ENCODE data around the gene CILP.

DNA sequence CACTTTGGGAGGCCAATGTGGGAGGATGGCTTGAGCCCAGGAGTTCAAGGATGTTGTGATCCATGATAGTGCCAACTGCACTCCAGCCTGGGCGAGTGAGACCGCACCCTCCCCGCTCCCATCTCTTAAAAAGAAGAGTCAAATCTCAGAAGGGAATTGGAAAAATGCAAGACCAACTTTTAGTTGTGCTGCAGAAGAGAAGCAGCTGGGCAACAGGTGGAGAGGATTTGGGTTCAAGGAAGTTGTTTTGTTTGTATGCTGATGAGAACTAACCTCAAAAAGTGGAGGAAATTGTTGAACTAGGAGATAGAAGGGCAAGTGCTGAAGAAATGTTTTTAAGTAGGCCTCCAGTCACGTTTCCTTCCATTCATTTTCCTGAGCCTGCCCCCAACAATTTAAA is 64.8 kb downstream of the CILP start:
- TF ChIP-seq ZBTB7A (IDR thresholded peaks at IDR 0.05; ENCODE audit: low read depth), result no peak
- TF ChIP-seq NFIC (IDR thresholded peaks at IDR 0.05), result no peak
- TF ChIP-seq, protein P1, sequence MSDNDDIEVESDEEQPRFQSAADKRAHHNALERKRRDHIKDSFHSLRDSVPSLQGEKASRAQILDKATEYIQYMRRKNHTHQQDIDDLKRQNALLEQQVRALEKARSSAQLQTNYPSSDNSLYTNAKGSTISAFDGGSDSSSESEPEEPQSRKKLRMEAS (IDR thresholded peaks at IDR 0.05), result no peak
- no peak for TF ChIP-seq RAD21 (IDR thresholded peaks at IDR 0.05; ENCODE audit: low read depth)
- TF ChIP-seq CEBPB (IDR thresholded peaks at IDR 0.05), result no peak
- TF ChIP-seq TCF12 (IDR thresholded peaks at IDR 0.05; ENCODE audit: low read depth), result no peak
- TF ChIP-seq EP300 (IDR thresholded peaks at IDR 0.05; ENCODE audit: borderline replicate concordance), result no peak
- no peak for TF ChIP-seq YY1 (IDR thresholded peaks at IDR 0.05; ENCODE audit: low read depth)
- TF ChIP-seq, protein P2, sequence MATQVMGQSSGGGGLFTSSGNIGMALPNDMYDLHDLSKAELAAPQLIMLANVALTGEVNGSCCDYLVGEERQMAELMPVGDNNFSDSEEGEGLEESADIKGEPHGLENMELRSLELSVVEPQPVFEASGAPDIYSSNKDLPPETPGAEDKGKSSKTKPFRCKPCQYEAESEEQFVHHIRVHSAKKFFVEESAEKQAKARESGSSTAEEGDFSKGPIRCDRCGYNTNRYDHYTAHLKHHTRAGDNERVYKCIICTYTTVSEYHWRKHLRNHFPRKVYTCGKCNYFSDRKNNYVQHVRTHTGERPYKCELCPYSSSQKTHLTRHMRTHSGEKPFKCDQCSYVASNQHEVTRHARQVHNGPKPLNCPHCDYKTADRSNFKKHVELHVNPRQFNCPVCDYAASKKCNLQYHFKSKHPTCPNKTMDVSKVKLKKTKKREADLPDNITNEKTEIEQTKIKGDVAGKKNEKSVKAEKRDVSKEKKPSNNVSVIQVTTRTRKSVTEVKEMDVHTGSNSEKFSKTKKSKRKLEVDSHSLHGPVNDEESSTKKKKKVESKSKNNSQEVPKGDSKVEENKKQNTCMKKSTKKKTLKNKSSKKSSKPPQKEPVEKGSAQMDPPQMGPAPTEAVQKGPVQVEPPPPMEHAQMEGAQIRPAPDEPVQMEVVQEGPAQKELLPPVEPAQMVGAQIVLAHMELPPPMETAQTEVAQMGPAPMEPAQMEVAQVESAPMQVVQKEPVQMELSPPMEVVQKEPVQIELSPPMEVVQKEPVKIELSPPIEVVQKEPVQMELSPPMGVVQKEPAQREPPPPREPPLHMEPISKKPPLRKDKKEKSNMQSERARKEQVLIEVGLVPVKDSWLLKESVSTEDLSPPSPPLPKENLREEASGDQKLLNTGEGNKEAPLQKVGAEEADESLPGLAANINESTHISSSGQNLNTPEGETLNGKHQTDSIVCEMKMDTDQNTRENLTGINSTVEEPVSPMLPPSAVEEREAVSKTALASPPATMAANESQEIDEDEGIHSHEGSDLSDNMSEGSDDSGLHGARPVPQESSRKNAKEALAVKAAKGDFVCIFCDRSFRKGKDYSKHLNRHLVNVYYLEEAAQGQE (IDR thresholded peaks at IDR 0.05; ENCODE audit: low read depth), result no peak
